Hematopoietic multipotent progenitor cell treated with erythropoietin and hydrocortisone succinate and interleukin-3 and kit ligand, for 6 days (in vitro differentiated cells): Measurements from ENCODE around the gene TRMT10C.
A peak's percentile ranks its signal among the peaks of the same experiment; 100 is the strongest.
"Not testable (repeated sequence)": the region's sequence is repeated elsewhere in the genome, so short reads cannot be mapped to it uniquely, and the experiment has no call there.

Experiments
- DNase-seq: peaks from one replicate; pipeline ENCODE4 v3.0.0-alpha.2; 2015

The TRMT10C gene

GRCh38 chr3:101561630-101562328 is at the start of gene TRMT10C:
TSS of gene TRMT10C (plus strand) at chr3:101561868. CDS start at chr3:101564782, 2,914 bp downstream.
- peak; percentile 97 for DNase-seq

GRCh38 chr3:101512396-101512645 is 49.3 kb upstream of the TRMT10C start:
- DNase-seq = no peak

GRCh38 chr3:101512646-101513418 is 48.8 kb upstream of the TRMT10C start, which contains the start of gene SENP7:
TSS of gene SENP7 (minus strand) at chr3:101513212. CDS start at chr3:101513130, 82 bp downstream.
- DNase-seq = peak; percentile 95

- no peak for DNase-seq
Measured at GRCh38 chr3:101513419-101513986, 48.2 kb upstream of the TRMT10C start.

GRCh38 chr3:101518421-101518871 is 43.2 kb upstream of the TRMT10C start:
- peak; percentile 24 for DNase-seq

- no peak for DNase-seq
Measured at GRCh38 chr3:101519685-101520365, 41.8 kb upstream of the TRMT10C start.

GRCh38 chr3:101521211-101521701 is 40.4 kb upstream of the TRMT10C start:
- DNase-seq = peak; percentile 59

- peak; percentile 71 for DNase-seq
Measured at GRCh38 chr3:101527441-101527840, 34.2 kb upstream of the TRMT10C start.

GRCh38 chr3:101527906-101528305 is 33.8 kb upstream of the TRMT10C start:
- DNase-seq = no peak

- peak; percentile 97 for DNase-seq
Measured at GRCh38 chr3:101529816-101530685, 31.6 kb upstream of the TRMT10C start.

GRCh38 chr3:101530686-101531047 is 31.0 kb upstream of the TRMT10C start:
- DNase-seq = no peak

- DNase-seq = peak; percentile 49
Measured at GRCh38 chr3:101531473-101532086, 30.1 kb upstream of the TRMT10C start.

GRCh38 chr3:101532783-101533602 is 28.7 kb upstream of the TRMT10C start:
- DNase-seq = no peak

- DNase-seq = no peak
Measured at GRCh38 chr3:101533603-101533968, 28.1 kb upstream of the TRMT10C start.

- no peak for DNase-seq
Measured at GRCh38 chr3:101535221-101535620, 26.4 kb upstream of the TRMT10C start.

GRCh38 chr3:101536266-101536665 is 25.4 kb upstream of the TRMT10C start:
- peak; percentile 66 for DNase-seq

- not testable (repeated sequence) for DNase-seq
Measured at GRCh38 chr3:101536955-101537354, 24.7 kb upstream of the TRMT10C start.

- DNase-seq = no peak
Measured at GRCh38 chr3:101542957-101543356, 18.7 kb upstream of the TRMT10C start.

GRCh38 chr3:101544161-101544850 is 17.4 kb upstream of the TRMT10C start:
- no peak for DNase-seq

GRCh38 chr3:101548527-101549105 is 13.1 kb upstream of the TRMT10C start:
- DNase-seq = no peak
